Stimulated activated CD8-positive, alpha-beta memory T cell treated with anti-CD3 and anti-CD28 coated beads, Interleukin-4, amount 100 ng/mL, for 48 hours (primary cell): ENCODE data around the gene ZBTB46.
A peak's percentile ranks its signal among the peaks of the same experiment; 100 is the strongest.
"Not testable (repeated sequence)": the region's sequence is repeated elsewhere in the genome, so short reads cannot be mapped to it uniquely, and the experiment has no call there.

Experiments
- DNase-seq: peaks from one replicate; pipeline ENCODE4 v3.0.0-alpha.2; 2020

ZBTB46 gene

DNA sequence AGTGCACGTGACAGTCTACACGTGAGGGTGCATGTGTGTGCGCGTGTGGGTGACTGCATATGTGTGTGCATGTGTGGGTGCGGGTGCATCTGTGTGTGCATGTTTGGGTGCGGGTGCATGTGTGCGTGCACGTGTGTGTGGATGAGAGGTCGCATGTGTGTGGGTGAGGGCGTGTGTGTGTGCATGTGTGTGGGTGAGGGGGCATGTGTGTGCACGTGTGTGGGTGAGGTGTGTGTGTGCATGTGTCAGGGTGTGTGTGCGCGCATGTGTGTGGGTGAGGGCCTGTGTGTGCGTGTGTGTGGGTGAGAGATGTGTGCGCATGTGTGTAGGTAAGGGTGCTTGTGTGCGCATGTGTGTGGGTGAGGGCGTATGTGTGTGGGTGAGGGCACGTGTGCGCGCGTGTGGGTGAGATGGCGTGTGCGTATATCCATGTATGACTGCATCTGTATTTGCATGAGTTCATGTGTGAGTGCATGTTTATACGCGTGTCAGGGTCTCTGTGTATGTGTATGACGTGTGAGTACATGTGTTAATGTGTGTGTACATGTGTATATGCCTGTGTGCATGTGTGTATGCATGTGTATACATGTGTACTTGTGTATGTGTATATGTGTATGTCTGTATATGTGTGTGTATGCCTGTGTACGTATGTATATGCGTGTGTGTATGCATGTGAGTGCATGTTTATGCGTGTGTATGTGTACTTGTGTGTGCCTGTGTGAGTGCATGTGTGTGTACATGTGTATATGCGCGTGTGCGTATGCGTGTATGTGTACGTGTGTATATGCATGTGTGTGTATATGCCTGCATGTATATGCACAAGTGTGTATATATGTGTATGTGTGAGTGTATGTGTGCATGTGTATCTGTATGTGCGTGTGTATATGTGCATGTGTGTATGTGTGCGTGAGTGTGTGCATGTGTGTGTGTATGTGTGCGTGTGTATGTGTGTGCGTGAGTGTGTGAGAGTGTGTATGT lies 98.7 kb downstream of the ZBTB46 start:
- DNase-seq, result no peak

DNA sequence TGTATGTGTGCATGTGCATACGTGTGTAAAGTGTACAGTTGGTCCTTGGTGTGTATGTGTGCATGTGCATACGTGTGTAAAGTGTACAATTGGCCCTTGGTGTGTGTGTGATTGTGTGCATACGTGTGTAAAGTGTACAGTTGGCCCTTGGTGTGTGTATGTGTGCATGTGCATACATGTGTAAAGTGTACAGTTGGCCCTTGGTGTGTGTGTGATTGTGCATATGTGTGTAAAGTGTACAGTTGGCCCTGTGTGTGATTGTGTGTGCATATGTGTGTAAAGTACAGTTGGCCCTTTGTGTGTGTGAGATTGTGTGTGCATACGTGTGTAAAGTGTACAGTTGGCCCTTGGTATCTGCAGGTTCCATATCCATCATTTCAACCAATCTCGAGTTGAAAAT lies 99.7 kb downstream of the ZBTB46 start:
- no peak for DNase-seq

DNA sequence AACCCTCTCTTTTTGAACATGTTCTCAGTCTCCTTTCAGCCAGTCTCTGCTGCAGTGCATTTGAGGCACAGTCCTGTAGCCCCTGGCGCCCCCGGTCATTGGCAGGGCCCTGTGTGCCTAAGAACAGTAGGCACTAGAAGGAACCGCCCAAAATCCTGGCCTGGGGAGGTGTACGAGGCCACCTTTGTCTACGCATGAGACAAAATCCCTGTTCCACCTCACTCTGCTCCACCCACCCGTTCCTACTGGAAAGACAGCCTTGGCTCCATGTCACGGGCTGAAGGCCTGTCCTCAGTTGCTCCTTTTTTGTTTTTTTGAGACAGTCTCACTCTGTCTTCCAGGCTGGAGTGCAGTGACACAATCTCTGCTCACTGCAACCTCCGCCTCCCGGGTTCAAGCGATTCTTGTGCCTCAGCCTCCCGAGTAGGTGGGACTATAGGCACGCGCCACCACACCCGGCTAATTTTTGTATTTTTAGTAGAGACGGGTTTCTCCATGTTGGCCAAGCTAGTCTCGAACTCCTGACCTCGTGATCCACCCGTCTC lies 100.8 kb downstream of the ZBTB46 start:
- not testable (repeated sequence) for DNase-seq

DNA sequence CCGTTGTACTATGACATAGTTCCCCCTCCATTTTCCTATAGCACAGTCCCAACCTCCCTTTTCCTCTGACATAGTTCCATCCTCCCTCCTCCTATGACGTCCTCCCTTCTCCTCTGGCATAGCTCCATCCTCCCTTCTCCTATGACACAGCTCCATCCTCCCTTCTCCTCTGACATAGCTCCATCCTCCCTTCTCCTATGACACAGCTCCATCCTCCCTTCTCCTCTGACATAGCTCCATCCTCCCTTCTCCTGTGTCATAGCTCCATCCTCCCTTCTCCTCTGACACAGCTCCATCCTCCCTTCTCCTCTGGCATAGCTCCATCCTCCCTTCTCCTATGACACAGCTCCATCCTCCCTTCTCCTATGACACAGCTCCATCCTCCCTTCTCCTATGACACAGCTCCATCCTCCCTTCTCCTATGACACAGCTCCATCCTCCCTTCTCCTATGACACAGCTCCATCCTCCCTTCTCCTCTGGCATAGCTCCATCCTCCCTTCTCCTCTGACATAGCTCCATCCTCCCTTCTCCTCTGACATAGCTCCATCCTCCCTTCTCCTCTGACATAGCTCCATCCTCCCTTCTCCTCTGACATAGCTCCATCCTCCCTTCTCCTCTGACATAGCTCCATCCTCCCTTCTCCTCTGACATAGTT lies 108.0 kb downstream of the ZBTB46 start:
- not testable (repeated sequence) for DNase-seq

DNA sequence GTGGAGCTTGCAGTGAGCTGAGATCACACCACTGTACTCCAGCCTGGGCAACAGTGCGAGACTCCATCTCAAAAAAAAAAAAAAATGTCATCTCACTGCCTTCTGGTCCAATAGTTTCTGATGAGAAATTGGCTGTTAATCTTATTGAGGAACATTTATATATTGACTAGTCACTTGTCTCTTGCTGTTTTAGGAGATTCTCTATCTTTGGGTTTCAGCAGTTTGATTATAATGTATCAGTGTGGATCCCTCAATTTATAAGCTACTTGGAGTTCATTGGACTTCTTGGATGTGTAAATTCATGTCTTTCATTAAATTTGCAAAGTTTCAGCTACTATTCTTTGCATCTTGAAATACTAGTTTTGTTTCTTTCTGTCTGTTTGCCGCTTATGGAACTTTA lies 112.1 kb downstream of the ZBTB46 start:
- DNase-seq, result no peak

DNA sequence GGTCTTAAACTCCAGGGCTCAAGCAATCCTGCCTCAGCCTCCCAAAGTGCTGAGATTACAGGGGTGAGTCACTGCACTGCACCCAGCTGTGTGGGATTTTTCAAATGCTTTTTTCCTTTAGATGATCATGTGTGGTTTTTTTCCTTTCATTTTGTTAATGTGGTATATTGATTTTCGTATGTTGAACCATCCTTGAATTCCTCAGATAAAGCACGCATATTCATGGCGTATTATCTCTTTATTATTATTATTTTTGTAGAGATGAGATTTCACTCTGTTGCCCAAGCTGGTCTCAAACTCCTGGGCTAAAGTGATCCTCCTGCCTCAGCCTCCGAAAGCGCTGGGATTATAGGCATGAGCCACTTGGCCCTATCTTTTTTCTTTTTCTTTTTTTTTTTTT lies 116.2 kb downstream of the ZBTB46 start:
- peak; percentile 21 for DNase-seq

DNA sequence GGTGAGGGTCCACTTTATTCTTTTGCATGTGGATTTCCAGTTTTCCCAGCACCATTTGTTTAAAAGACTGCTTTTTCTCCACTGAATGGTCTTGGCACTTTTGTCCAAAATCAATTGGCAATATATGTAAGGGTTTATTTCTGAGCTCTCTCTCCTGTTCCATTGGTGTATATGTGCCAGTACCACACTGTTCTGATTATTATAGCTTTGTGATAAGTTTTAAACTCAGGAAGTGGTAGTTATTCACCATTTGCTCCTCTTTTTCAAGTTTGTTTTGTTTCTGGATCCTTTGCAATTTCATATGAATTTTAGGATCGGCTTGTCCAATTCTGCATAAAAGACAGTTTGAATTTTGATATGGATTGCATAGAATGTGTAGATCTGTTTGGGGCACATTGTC lies 118.9 kb downstream of the ZBTB46 start:
- no peak for DNase-seq

DNA sequence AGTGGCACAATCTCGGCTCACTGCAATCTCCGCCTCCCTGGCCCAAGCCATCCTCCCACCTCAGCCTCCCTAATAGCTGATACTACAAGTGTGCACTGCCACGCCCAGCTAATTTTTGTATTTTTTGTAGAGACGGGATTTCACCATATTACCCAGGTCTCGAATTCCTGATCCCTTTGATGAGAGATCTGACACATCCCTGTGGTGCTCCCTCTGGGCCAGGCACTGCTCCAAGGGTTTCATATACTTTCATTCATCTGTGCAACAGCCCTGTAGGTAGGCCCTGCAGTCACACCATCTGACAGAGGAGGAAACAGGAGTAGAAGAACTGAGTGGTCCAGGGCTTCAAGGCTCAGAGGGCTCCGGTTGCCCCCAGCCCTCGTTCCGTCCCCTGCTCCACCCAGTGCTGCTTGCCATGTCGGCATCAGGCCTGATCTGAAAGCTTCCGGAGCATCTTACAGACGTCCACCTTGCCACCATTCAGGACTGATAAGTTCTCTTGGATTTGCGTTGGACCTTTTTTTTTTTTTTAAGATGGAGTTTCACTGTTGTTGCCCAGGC lies 119.9 kb downstream of the ZBTB46 start:
- peak; percentile 17 for DNase-seq

DNA sequence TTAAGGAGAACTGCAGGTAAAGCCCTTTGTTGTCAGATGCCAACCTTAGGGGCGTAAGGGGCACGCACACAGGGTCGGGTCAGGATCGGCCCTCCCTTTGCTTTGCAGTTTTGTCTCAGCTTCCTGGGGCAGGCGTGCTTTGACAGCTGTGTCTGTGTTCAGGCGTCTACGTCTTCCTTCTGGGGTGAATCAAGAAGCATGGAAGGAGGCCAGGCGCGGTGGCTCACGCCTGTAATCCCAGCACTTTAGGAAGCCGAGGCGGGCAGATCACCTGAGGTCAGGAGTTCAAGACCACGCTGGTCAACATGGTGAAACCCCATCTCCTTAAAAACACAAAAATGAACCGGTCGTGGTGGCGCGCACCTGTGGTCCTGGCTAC lies 121.9 kb downstream of the ZBTB46 start:
- peak; percentile 24 for DNase-seq

DNA sequence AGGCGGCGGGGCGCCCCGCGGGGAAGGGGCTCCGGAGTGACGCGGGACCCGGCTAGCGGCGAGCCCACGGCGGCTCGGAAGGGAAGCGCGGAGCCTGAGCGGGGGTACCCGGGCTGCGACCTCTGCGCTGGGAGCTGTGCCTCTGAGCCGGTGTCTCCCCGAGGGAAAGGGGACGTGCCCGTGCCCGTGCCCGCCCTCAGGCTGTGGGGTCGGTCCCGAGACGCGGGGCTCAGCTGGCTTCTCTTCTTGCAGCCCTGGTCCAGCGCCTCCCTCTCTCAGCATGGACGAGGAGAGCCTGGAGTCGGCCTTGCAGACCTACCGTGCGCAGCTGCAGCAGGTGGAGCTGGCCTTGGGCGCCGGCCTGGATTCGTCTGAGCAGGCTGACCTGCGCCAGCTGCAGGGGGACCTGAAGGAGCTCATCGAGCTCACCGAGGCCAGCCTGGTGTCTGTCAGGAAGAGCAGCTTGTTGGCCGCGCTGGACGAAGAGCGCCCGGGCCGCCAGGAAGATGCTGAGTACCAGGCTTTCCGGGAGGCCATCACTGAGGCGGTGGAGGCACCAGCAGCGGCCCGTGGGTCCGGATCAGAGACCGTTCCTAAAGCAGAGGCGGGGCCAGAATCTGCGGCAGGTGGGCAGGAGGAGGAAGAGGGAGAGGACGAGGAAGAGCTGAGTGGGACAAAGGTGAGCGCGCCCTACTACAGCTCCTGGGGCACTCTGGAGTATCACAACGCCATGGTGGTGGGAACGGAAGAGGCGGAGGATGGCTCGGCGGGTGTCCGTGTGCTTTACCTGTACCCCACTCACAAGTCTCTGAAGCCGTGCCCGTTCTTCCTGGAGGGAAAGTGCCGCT lies 122.5 kb downstream of the ZBTB46 start:
- peak; percentile 34 for DNase-seq

DNA sequence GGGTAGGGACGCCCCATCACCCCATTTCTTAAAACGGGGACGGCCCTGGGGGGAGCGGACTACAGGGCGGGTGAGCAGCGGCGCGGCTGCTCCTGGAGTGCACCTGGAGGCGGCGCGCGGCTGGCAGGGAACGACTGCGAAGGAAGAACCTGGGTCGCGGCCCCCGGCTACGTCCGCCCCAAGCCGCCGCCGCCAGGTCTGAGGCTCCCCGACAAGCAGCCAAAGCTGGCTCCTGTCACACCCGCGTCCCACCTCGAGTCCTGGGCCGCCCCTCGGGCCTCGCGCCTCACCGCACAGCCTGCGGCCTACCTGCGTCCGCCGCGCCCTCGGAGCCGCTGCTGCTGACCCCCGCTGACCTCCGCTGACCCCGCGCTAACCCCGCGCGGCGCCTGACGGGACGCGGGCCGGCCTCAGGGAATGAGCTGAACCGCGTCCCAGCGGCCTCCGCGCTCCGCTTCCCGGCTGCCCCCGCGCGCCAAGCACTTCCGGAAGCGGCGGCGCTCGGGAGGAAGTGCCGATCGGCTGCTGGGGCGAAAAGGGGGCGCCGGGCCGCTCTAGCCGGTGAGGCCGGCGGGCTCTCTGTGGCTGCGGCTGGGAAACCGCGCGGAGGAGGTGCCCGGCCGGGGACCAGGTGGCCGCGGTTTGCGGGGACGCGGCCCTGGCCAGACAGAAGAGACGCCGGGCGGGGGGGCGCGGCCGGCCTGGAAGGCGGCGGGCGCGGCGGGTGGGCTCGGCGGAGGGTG lies 123.3 kb downstream of the ZBTB46 start, which contains the start of the genes ARFRP1 and ZGPAT:
ARFRP1 (minus strand) TSS at position 419 of the 743 bp plus-strand sequence. CDS start 885 bp downstream, outside the sequence.
ZGPAT (plus strand) TSS at position 482 of the 743 bp plus-strand sequence. CDS start 542 bp downstream, outside the sequence.
- peak; percentile 88 for DNase-seq

DNA sequence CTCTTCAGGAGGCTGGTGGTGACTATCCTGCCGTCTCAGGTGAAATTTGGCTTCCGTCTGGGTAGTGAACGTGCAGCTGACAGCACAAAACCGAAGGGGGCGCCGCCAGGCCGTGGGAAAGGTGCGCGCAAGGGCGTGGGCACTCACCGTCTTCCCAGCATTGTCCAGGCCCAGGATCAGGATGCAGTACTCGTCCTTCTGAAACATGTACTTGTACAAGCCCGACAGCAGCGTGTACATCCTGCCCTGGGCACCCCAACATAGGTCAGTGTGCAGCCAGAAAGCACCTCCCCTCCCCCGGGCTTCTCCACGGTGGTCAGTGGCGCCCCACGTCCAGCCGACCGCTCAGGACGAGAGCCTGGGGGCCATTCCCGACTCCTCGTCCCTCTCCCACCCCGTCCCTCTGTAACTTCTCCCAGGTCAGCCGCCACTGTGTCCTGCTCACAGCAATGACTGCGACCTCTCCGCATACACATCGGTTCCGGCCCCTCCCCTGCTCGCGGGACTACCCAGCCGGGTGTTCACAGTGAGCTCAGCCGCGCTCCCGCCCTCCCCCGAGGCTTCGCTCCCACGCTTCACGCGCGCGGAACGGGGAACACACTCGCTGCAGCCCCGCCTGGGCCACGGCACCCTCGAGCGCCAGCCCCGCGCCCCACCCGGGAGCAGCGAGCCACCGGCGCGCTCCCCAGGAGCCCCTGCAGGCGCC lies 124.1 kb downstream of the ZBTB46 start:
- peak; percentile 76 for DNase-seq

DNA sequence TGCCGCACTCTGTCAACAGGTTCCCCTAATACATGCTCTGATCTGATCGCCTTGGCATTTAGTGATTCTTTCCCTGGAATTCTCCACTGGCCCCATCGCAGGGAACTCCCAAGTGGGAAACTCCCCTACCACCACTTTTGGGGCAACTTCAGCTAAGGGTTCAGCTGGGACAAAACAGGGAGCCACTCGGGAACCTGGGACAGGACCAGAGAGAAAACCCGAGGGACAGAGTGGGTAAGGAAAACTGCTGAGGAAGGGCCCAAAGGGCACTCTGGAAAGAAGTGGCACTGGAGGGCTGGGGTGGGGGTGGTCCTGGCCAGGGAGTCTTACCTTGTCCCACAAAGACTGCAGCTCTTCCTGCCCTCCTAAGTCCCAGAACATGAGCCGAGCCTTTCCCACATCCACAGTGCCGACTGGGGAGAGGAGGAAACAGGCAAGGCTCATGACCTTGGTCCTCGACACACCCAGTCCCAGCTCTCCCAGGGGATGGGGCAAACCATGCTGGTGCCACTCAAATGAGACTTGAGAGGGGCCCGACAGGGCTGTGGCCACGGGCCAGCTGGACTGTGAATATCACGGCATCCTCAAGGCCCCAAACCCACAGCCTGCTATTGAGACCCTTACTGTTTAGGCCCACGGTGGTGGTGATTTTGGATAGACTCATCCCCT lies 124.9 kb downstream of the ZBTB46 start:
- peak; percentile 23 for DNase-seq

DNA sequence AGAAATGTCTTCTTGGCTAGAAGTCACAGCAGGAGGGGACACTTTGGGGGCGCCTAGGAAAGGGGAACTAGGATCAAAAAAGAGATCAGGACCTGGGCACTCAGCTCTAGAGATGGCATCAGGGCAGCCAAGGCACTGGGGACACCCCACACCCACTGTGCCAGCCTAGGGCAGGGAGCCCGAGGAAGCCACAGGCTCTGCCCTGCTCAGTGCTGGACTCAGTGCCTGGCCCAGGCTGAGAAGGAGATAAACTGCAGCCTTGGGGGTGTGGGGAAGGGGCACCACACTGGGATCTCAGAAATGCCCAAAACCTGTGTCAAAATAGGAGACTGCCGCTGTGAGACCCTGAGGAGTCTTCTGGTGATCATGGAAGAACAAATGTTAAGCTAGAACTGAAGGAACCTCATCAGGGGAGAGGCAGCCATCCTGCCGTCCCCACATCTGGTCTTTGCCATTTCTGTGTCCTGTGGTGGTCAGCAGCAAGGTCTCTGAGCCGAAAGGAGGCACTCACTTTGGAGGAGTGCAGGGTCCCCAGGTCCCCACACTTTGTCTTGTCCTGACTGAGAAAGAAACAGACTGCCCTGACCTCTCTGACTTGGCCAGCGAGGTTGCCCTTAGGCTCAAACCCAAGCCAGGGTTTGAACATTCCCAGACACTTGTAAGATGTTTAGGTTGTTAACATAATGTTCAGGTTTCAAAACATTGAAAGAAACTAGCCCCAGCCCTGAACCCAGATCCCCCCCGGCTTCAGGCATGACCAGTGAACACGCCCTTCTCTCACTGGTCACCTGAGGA lies 125.6 kb downstream of the ZBTB46 start:
- peak; percentile 18 for DNase-seq

DNA sequence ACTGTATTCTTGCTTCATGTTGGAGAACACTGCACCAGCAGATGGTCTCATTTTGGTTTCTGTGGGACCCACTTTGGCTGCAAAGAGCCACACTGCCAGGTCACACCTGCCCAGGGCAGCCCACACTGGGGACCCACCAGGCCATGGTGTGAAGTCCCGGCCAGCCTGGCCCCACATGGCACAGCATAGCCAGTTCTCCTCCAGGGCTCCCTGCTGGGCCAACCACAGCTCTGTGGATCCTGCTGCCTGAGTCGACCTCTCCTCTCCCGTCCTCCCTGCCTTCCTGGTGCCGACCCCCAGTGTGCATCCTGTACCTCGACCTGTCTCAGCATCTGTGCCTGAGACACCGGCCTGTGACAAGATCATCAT lies 126.3 kb downstream of the ZBTB46 start:
- DNase-seq, result peak; percentile 19

DNA sequence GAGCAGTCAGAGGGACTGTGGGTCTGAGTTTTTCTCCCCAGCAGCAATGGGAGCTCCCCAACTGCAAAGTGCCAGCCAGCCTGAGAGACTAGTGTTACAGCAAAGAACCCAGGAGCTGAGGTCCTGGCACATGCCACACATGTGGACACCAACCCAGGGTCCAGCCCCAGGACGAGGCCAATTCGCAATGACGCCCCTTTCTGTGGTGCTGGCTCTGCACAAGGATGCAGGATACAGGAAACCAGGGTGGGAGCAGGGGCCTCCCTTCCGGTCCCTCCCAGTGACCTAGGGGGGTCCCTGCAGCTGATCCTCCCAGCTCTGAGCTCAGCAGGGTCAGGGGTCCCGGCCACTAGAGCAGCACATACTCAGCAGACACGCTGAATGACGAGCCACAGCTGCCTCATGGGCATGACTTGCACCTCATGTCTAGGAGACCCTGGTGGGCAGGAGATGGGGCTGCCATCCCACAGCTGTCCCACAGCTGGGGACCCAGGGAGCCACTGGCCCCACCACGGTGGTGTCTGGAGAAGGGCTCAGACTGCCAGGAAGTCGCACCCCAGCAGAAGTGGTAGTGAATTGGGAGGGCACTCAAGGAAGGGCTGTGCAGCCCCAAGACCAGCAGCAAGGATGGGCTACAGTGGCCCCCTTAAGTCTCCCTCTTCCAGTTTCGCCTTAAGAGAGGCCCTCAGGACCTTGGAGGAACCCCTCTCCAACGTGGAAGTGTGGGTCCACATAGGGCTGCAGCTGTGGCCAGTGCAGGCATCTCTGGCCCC lies 126.9 kb downstream of the ZBTB46 start:
- DNase-seq, result peak; percentile 22

DNA sequence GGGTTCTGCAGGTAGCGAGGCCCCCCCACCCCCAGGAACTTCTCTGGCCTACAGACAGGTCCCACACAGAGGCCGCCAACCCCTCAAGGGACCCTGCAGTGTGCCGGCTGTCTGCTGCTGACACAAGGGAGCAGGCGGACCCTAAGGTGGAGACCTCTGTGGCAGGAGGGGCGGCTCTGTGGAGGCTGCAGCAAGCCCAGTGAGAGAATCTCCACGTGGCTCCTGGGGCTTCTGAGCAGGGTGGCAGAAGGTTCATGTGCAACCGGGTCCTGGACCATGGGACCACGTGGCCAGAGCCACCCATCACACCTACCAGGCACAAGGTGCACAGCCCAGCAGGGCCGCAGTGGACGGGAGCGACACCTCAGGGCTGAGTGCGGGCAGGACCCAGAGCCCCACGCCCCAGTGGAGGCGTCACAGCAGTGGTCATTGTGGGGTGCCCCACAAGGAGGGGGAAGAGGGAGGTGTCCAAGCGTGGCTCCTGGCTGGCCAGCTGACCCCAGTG lies 127.5 kb downstream of the ZBTB46 start:
- no peak for DNase-seq

DNA sequence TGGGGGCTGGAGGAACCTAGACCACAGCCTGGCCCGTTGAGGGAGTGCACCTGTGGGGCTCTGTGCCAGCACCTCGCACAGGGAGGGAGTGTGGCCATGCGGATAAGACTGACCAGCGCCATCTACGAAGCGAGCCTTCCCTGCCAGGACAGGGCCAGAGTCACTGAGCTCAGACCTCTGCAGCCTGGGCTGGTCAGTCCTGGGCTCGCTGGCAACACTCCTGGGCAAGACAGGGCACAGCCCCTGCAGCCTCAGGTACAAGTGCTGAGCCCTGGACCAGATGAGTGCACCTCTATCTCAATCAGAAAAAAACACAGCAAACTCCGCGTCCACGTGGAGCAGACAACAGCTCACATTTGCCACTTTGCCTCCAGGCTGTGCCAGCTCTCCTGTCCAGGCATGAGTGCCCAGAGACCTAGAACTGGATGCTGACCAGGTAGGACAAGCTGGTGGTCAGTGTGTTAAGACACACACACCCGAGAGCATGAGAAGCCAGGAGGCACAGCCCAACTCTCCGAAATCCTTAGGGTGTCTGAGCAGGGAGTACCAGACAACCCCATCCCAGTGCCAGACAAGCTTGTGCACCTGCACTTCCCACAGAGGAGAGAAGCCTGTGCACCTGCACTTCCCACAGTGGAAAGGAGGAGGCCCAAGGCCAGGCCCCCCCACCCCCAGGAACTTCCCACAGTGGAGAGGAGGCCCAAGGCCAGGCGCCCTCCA lies 128.2 kb downstream of the ZBTB46 start:
- DNase-seq, result no peak
